ENCODE results near the gene CYP46A1.

Gene CYP46A1

GRCh38 chr14:99673305-99674063, 10.6 kb upstream of the CYP46A1 start:
- no peak for DNase-seq (ENCODE audit: low spot score)

GRCh38 chr14:99674064-99674650, 9.9 kb upstream of the CYP46A1 start:
- DNase-seq (ENCODE audit: low spot score), result no peak

- DNase-seq (ENCODE audit: low spot score), result no peak
Observed at GRCh38 chr14:99674776-99675381, 9.2 kb upstream of the CYP46A1 start.

- DNase-seq (ENCODE audit: low spot score), result no peak
Observed at GRCh38 chr14:99675382-99675835, 8.7 kb upstream of the CYP46A1 start.

DNA sequence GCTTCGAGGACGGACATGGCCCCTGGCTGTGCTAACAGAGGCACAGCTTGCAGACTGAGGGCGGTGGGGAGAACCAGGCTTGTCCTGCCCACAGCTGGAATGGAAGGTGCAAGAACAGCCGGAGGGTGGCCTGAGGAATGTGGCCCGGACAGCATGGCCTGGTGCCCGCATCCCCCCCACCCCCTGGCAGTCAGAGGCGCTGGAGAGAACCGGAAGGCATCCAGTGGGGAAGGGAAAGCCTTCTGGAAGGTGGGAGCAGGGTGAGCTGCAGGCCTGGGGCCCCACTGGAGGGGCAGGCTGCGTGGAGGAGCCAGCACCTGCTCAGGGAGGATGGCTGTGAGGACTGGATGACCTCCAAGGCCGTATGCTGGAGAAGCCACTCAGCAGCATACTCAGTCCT, 8.1 kb upstream of the CYP46A1 start:
- no peak for DNase-seq (ENCODE audit: low spot score)

DNA sequence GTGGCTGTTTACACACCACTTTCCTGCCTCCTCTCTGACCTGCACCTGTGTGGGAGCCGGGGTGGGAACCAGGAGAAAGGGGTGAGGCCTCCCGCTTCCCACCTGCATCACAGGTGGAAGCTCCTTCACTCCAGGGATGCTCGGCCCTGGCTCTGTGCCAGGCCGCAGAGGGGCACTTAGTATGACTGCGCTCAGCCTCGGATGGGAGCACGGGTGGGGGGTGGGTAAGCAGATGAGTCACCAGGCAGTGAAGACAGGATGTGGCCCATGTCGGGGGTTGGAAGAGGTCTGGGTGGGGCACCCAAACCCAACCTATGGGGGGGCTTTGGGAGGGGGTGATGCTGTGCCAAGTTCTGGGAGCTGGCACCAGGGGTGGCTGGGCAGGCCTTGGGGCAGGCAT, 7.4 kb upstream of the CYP46A1 start:
- DNase-seq (ENCODE audit: low spot score), result no peak

DNA sequence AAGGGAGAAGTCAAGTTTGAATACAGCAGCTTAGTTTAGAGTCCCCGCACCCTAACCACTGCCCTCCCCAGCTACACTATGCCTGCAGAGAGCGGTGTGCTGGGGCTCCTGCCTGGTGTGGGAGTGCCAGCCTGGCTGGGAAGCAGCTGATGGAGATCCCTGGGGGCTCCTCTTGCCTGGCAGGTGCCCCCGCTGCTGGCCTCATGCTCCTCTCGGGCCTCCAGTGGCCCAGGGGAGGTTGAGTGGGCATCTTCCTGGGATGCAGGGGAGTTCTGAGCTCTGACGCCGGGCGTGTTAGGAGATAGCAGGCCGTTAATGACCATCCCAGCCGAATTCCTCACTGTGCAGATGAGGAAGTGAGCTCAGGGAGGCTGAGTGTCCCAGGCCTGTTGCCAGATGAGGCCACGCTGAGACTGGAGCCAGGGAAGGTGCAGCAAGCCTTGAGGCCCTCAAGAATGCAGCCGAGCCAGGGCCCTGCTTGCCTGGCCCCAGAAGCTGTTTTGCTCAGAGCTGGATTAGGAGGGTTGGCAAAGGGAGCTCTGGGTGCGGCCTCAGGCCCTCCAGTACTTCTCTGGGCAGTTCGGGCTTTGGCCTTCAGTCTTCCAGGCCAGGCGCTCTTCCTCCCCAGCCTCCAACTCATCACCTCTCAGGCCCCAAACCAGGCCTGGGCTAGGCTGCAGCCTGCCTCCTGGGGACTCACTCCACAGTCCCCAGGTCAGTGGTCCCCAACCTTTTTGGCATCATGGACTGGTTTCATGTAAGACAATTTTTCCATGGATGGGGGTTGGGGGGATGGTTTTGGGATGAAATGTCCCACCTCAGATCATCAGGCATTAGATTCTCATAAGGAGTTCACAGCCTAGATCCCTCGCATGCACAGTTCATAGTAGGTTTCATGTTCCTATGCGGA, 6.6 kb upstream of the CYP46A1 start:
- no peak for DNase-seq (ENCODE audit: low spot score)

DNA sequence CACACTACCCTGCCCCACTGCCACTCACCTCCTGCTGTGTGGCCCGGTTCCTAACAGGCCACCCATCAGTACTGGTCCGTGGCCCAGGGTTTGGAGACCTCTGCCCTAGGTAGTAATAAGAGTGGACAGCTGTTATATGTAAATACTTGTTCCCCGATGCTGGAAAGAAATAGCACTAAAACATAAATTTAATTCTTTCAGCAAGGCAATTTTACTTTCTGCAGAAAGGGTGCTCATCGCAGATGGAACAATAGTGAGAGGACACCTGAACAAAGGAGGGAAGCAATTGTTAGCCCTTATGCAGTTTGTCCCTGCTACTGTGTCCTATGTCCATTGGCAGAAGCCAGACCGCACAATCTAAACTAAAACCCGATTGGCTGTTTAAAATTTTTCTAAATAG, 5.9 kb upstream of the CYP46A1 start:
- no peak for DNase-seq (ENCODE audit: low spot score)

DNA sequence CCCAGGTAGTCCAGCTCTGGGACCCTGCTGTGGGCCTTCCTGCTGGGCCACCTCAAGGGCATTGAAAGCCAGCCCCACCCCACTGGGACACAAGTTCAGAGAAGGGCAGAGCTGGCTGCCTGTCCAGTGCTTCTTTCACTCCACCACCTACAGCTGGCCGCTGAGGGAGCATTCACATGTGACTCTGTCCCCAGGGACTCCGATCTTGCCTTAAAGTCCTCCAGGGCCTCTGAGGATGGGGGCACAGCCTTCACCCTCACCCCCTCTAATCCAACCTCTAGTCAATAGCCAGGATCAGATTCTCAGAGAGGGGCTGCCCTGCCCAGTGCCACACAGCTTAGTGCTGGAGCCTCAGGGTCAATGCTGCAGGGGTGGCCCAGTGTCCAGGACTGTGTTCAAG, 5.0 kb upstream of the CYP46A1 start:
- DNase-seq (ENCODE audit: low spot score), result no peak

DNA sequence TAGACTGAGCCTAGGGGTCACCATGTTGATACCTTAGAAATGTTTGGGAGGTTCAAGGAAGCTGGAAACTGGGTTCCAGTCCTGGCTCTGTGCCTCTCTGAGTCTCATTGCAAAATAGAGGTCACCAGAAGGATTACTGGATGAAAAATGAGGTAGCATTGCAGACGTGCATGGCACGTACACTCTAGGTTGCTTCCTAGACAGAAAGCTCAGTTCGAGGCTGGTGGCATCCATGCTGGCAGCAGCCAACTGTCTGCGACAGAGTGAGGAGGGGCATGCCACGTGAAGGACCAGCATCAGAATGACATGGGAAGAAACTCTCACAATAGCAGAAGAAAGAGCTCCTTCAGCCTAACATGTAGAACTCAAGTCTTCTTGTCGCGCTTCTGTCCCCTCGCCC, 4.6 kb upstream of the CYP46A1 start:
- no peak for DNase-seq (ENCODE audit: low spot score)

- DNase-seq (ENCODE audit: low spot score), result no peak
Observed at GRCh38 chr14:99679996-99680395, 4.1 kb upstream of the CYP46A1 start.

DNA sequence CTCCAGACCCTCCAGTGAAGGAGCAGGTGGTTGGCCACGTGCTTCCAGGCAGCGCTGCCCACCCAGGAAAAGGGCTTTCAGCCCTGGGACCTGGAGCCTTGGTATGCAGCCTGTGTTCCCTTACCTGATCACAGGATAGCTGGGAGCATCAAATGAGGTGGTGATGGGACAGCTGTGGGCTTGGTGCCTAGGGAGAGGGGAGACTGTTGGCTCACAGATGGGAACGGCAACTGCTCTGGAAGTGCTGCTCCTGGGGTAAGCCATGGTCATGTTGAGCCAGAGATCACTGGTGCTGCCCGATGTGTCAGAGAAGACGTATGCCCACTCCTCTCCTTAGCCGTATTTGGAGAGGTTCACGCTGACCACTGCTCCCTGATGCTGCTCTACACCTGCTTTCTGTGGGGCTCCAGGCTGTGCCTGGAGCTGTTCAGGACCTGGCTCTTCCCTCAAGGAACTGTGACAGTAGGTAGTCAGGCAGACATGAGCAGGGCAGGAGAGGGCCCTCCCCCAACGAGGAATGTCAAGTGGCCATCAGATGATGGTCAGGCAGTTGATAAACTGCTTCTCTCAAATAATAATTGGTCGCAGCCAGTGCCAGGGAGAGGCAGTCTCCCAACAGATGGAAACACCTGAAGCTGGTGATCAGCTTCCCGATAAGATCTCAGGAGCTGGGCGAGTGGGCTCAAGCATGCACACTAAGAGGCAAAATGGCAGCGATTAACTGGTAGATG, 2.8 kb upstream of the CYP46A1 start:
- DNase-seq (ENCODE audit: low spot score), result no peak

GRCh38 chr14:99681832-99682148, 2.3 kb upstream of the CYP46A1 start:
- no peak for DNase-seq (ENCODE audit: low spot score)

- DNase-seq (ENCODE audit: low spot score), result peak; percentile 69
Observed at GRCh38 chr14:99682809-99683618, 1.1 kb upstream of the CYP46A1 start.

- DNase-seq (ENCODE audit: low spot score), result no peak
Observed at GRCh38 chr14:99684410-99684934, 374 bp downstream of the CYP46A1 start.

DNA sequence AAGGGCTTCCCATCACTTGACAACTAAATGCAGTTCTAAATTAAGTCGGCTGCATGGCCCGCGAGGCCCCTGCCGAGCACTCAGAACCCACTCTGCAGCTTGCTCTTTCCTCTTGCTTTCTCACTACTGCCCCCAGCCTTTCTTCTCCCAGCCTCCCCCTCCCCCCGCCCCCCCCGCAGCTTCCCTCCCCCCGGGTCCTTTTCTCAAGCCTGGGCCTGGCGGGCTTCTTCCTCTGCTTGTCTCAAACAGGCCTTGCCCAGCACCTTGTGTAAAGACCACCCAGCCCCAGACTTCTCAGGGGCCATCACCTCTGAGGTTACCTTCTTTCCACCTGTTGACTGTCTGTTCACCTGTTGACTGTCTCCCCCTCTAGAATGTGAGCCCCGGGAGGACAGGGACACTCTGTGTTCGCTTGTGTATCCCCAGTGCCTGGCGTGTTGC, 1.1 kb downstream of the CYP46A1 start:
- DNase-seq (ENCODE audit: low spot score), result no peak

DNA sequence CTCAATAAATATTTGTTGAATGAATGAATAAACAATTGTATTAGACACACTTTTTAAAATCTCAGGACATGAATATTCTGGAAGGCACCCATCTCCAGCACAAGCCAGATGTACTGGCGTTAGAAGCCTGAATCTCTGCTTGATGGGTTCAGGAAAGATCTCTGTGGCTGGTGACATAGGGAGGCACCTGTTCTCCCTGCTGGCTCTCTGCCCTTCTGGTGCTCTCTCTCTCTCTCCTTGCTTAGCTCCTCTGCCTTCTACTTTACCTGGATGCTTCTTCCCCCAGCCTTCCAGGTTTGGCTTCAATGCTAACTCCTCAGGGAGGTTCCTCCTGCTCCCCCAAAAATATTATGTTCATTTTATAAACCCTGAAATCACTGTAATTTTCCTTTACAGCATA, 1.5 kb downstream of the CYP46A1 start:
- DNase-seq (ENCODE audit: low spot score), result no peak

- DNase-seq (ENCODE audit: low spot score), result no peak
Observed at GRCh38 chr14:99686557-99687283, 2.6 kb downstream of the CYP46A1 start.

DNA sequence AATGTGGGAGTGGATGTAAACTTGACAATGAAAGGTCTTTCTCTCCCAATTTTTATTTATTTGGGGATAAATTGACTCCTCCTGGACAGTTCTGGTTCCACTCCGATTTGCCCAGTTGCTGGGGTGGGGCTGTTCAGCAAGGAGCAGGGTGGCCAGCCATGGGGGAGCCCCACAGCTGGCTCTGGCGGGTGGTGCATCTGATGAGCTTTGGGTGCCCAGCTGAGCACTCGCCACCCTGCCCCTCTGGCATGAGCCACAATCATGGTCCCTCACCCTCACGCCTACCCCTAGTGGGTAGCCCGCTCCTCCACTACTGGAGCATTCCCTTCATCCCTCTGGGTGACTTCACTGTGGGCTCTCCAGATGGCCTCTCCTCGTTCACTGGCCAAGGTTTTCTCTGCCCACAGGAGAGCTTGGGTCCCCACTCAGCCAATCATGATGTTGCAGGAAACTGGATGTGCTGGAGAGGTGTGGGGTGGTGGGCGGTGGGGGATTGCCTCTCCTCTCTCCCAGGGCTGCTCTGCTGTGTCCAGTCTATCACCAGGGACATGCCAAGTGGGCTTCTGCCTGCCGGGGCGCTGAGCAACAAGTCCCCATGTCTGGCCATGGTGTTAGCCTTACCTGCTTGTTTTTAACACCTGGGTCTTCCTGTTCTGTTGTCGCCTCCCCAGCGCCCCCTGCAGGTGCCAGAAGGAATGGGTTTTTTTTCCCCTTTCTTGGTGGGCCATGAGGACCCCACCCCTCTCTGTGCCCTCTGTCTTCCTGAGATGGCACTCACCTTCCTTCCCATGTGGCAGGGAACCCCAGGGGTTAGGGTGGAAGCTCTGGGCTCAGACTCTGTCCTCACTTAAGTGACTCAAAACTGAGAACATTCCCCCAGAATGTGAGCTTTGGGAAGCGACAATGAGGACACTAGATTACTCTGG, 3.4 kb downstream of the CYP46A1 start:
- DNase-seq (ENCODE audit: low spot score), result peak; percentile 31

Data from SW480 (cell line).